Stomach smooth muscle (tissue), 2 donors: Measurements from ENCODE around the gene ARL5B.

Experiments
- H3K27ac ChIP-seq: one replicate; pipeline ENCODE4 v1.7.0; 2013; ENCODE audit warnings: mild to moderate bottlenecking, low read length, inconsistent platforms
- H3K27me3 ChIP-seq, 2 donors: one replicate each; pipeline ENCODE4 v1.7.0; 2013; ENCODE audit warnings: low read length in 2 of 2; ENCODE audit not compliant: insufficient read depth in 2 of 2, control insufficient read depth in 1 of 2
- H3K36me3 ChIP-seq, 2 donors: one replicate each; pipeline ENCODE4 v1.7.0; 2013; ENCODE audit warnings: low read length in 2 of 2; ENCODE audit not compliant: control insufficient read depth in 2 of 2, insufficient read depth in 2 of 2
- H3K4me1 ChIP-seq: one replicate; pipeline ENCODE4 v1.7.0; 2013; ENCODE audit warnings: low read length; ENCODE audit not compliant: control insufficient read depth, insufficient read depth
- H3K4me3 ChIP-seq, 2 donors: one replicate each; pipeline ENCODE4 v1.7.0; 2013; ENCODE audit warnings: low read length in 2 of 2
- H3K9ac ChIP-seq, 2 donors: one replicate each; pipeline ENCODE4 v1.7.0; 2013; ENCODE audit warnings: low read length in 2 of 2, mild to moderate bottlenecking in 1 of 2
- H3K9me3 ChIP-seq, 2 donors: one replicate each; pipeline ENCODE4 v1.7.0; 2013; ENCODE audit warnings: low read length in 2 of 2; ENCODE audit not compliant: control insufficient read depth in 2 of 2
- donor health status: healthy.
- donor health status: Pancreatic carcinoma.

Gene ARL5B

DNA sequence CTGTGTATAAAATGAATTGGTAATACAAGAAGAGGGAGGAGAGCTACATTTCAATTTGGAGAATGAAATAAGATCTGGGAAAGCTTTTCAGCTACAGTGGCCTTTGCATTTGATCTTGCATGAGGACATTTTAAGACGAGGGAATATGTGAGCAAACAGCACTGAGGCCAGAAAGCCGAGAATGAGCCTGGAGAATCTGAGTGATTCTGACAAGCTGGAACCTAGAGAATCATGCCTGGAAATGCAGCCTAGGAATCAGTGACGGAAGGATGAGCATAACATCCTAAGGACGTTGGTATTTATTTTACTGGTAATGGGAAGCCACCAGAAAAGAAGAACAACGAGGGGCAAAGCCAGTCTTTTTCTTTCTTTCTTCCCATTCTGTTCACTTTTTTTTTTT is 44.3 kb downstream of the ARL5B start:
- Histone ChIP-seq H3K4me3 (no peak overlapping the region), H3K9ac (no peak overlapping the region), H3K27me3 (no peaks in the 10 kb centered on the region), H3K36me3 (no peaks in the 10 kb centered on the region), H3K4me1 (no peaks in the 10 kb centered on the region), H3K27ac (no peak overlapping the region), H3K9me3 (no peaks in the 10 kb centered on the region)

GRCh38 chr10:18710201-18710653 is 51.0 kb downstream of the ARL5B start:
- no peak overlapping the region for H3K27ac ChIP-seq
- no peaks in the 10 kb centered on the region for H3K27me3 ChIP-seq
- no peaks in the 10 kb centered on the region for H3K9me3 ChIP-seq
- no peak overlapping the region for H3K9ac ChIP-seq
- H3K4me3 ChIP-seq = no peak overlapping the region
- H3K36me3 ChIP-seq = no peaks in the 10 kb centered on the region
- H3K4me1 ChIP-seq = no peaks in the 10 kb centered on the region

DNA sequence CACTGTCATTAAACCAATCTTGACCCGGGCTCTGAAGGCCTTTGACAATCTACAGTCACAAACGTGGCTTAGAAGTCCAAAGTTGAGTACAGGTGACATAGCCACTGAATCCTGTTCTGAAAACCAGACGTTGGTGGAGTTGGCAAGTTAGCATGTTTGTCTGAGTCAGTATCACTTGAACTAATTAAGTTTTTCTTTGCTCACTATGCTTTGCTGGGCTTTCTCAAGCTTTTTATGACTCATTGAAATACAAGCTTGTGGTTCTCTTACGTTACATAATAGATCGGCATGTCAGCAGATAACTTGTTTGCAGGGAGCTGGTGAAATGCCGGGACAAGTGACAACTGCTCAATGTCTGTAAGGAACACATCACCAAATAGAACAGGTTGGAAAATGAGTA is 53.8 kb downstream of the ARL5B start:
- Histone ChIP-seq H3K27ac (no peak overlapping the region), H3K27me3 (no peaks in the 10 kb centered on the region), H3K9ac (no peak overlapping the region), H3K36me3 (no peaks in the 10 kb centered on the region), H3K4me1 (no peaks in the 10 kb centered on the region), H3K9me3 (no peaks in the 10 kb centered on the region), H3K4me3 (no peak overlapping the region)

DNA sequence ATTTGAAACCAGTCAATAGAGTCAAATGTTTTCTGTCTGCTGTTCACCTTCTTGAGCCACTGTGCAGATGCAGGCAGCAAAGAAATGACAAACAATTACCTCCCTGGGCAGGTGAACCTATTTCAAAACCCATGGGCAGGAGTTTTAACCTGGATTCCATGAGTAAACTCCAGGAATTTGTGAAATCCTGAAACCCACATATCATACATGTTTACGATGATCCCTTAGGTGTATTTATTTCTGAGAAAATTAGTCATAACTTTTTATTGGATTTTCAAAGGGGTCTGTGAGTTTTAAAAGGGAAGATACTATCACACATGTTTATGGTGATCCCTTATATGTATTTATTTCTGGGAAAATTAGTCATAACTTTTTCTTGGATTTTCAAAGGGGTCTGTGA is 59.8 kb downstream of the ARL5B start:
- Histone ChIP-seq H3K27me3 (no peaks in the 10 kb centered on the region), H3K9ac (no peak overlapping the region), H3K36me3 (no peaks in the 10 kb centered on the region), H3K27ac (no peak overlapping the region), H3K4me1 (no peaks in the 10 kb centered on the region), H3K4me3 (no peak overlapping the region), H3K9me3 (no peaks in the 10 kb centered on the region)

DNA sequence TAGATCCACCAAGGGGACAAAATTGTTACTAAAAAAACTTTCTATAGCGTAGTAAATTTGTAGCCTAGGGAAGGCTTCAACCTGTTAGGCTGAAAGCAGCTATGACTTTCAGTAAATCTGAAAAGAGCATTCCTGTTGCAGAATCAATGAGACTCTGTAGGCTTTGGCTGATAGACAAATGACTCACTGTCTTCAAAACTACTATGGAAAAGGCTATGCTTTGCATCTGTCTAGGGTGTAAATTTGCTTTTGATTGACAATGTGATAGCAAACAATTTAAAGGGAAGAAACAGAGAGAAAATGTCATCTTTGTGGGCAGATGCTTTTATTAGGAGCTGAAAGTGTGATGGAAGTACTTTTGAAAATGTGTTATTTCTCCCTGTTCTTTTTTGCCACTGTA is 60.6 kb downstream of the ARL5B start:
- Histone ChIP-seq H3K4me1 (no peaks in the 10 kb centered on the region), H3K4me3 (no peak overlapping the region), H3K27me3 (no peaks in the 10 kb centered on the region), H3K36me3 (no peaks in the 10 kb centered on the region), H3K9me3 (no peaks in the 10 kb centered on the region), H3K9ac (no peak overlapping the region), H3K27ac (no peak overlapping the region)

DNA sequence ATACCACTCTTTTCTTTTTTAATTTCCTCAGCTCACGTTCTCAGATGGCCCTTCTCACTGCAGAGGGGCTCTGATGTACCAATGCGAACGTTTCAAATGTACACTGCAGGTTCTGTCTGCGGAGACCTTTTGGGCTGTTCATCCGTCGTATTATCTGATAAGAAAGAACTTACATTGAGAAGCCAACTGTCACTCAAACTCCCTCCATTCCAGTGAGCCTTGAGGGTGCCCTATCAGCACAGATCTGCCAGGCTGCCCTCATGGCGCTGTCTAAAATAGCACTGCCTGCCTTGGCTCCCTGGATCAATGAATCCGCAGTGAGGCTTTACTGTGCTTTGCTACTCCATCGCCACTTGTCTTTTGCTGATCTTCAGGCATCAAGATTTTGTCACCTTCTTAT is 61.8 kb downstream of the ARL5B start:
- H3K27ac ChIP-seq = no peak overlapping the region

DNA sequence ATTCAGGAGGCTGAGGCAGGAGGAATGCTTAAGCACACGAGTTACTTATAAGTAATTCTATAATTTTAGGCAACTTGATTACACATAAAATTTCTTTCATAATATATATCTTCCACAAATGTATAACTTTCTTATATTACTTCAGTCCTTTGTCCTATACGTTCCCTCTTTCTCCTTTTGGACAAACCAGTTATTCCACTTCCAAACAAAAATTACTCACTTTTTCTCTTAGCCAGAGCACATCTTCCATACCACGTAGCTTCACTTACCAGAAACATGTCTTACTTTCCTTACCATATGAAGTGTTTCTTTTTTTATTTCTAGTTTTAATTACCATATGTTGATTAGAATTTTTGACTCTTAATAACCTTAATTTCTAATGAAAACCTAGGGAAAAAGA is 64.6 kb downstream of the ARL5B start:
- Histone ChIP-seq H3K27me3 (no peaks in the 10 kb centered on the region), H3K36me3 (no peaks in the 10 kb centered on the region), H3K9ac (no peak overlapping the region), H3K27ac (no peak overlapping the region), H3K4me3 (no peak overlapping the region), H3K4me1 (no peaks in the 10 kb centered on the region), H3K9me3 (no peaks in the 10 kb centered on the region)

More for the DNA sequence above, 61.8 kb downstream of the ARL5B start:
- H3K4me3 ChIP-seq = no peak overlapping the region
- no peaks in the 10 kb centered on the region for H3K27me3 ChIP-seq
- no peaks in the 10 kb centered on the region for H3K36me3 ChIP-seq
- H3K4me1 ChIP-seq = no peaks in the 10 kb centered on the region
- H3K9me3 ChIP-seq = no peaks in the 10 kb centered on the region
- no peak overlapping the region for H3K9ac ChIP-seq
